Stomach (tissue), 4 donors: ENCODE data around the gene PRKCD.

ENCODE experiments used
- CTCF ChIP-seq, 7 experiments: fragments of 450-650 bp in 4 of 7; fragments of 200-600 bp in 3 of 7; sonication (generic) in 3 of 7; IDR thresholded peaks; one replicate each; pipeline ENCODE4 v1.5.1; 2016 to 2019; ENCODE audit warnings: antibody characterized with exemption in 7 of 7, control low read depth in 2 of 7, mild to moderate bottlenecking in 1 of 7
- EP300 ChIP-seq: sonication (generic); formaldehyde crosslinking; IDR thresholded peaks from one replicate; pipeline ENCODE4 v1.6.1; 2017; ENCODE audit warnings: antibody characterized with exemption
- POLR2AphosphoS5 ChIP-seq, 3 donors: sonication (generic); formaldehyde crosslinking; IDR thresholded peaks; one replicate each; pipeline ENCODE4 v1.6.1; 2016; ENCODE audit warnings: antibody characterized with exemption in 3 of 3

DNA sequence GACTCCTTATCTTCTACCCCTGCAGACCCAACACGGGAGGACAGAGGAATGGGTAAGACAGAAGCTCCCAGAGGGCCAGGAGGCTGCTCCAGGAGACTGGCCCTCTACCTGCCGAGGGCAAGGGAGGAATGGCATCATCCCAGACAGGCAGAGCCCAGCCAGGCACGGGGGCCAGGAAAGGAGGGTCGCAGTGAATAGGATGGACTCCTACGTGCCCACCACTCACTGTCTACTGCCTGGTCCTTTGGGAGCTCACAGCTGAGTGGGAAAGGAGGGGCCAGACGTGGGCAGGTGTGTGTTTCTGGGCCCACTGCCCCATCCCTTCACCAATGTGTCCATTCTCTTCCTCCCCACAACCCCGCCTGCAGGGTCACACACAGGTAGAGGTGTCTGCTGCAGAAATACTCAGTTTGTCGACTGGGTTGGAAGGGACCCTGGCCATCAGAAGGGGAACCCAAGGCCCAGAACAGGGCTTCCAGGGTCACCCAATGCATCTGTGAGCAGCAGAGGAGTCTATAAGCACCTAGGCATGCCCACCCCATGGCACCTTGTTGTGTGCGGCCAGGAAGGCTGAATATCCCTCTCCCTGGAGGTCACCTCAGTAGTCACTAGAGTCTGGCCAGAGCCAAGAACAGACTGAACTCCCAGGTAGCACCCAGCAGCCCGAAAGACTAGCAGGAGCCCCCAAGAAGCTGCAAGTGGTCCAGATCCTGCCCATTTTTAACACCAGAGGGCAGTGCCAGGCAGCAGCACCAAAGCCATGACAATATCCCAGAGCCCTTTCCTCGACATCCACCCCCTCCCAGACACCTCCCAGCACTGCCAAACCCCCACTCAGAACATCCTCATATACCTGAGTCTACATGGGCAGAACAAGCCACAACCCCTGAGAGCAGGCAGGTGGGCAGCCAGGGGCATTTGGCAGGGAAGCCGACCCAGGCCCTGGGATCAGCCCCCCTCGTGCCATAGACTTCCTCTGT is 70.8 kb downstream of the PRKCD start:
- TF ChIP-seq POLR2AphosphoS5 (IDR thresholded peaks at IDR 0.05) (no peak), EP300 (no peak), CTCF (IDR thresholded peaks at IDR 0.05) (no peak)
